H1 (cell line): ENCODE data around the gene SLC35F1. TPM values are rescaled to one million over a fixed set of nuclear protein-coding genes. Genes with fewer than 3 reads are reported as not detected.

Experiments used
- CTCF ChIA-PET: fragments of 300-600 bp; sonication (Branson Sonifier 250); formaldehyde crosslinking; loops from one replicate; lab custom pipeline; 2021; ENCODE audit not compliant: partially characterized antibody; lab: Charles Lee
- POLR2A ChIA-PET: fragments of 300-600 bp; sonication (Branson Sonifier 250); formaldehyde crosslinking; loops from one replicate; lab custom pipeline; 2021; ENCODE audit warnings: inconsistent platforms; ENCODE audit not compliant: partially characterized antibody; lab: Charles Lee
- DNase-seq, 2 experiments: peaks; one replicate each; pipeline versions ENCODE4 v3.0.0 to v3.0.0-alpha.2; 2010 to 2022; ENCODE audit warnings: low spot score in 2 of 2, low read depth in 1 of 2, mixed read lengths in 1 of 2
- FAIRE-seq: peaks from 2 replicates; lab custom pipeline; 2011; peaks lifted over from hg19 to GRCh38; lab: Jason Lieb, UNC
- H2AFZ ChIP-seq: 2 replicates; pipeline ENCODE4 v1.8.1; 2012; ENCODE audit warnings: low read length, inconsistent platforms
- H2AK5ac ChIP-seq: 2 replicates; pipeline ENCODE4 v1.6.1; 2013; ENCODE audit warnings: low read depth, low read length
- H2BK120ac ChIP-seq: replicated peaks from 2 replicates; pipeline ENCODE3; 2013; ENCODE audit warnings: low read depth, low read length, inconsistent platforms
- H2BK12ac ChIP-seq: 2 replicates; pipeline ENCODE4 v1.6.1; 2013; ENCODE audit warnings: low read depth, low read length
- H2BK15ac ChIP-seq: 2 replicates; pipeline ENCODE4 v1.6.1; 2013; ENCODE audit warnings: low read length
- H2BK20ac ChIP-seq: 2 replicates; pipeline ENCODE4 v1.6.1; 2013; ENCODE audit warnings: low read length
- H2BK5ac ChIP-seq: 2 replicates; pipeline ENCODE4 v1.6.1; 2013; ENCODE audit warnings: low read depth, low read length
- H3K14ac ChIP-seq: 2 replicates; pipeline ENCODE4 v1.6.1; 2013; ENCODE audit warnings: inconsistent platforms; ENCODE audit not compliant: insufficient read length
- H3K18ac ChIP-seq: 2 replicates; pipeline ENCODE4 v1.6.1; 2013; ENCODE audit warnings: low read length; ENCODE audit errors: extremely low read depth
- H3K23ac ChIP-seq: 2 replicates; pipeline ENCODE4 v1.6.1; 2013; ENCODE audit warnings: inconsistent platforms; ENCODE audit not compliant: insufficient read length
- H3K23me2 ChIP-seq: 2 replicates; pipeline ENCODE4 v1.6.1; 2013; ENCODE audit warnings: low read depth, low read length
- H3K27ac ChIP-seq: 2 replicates; pipeline ENCODE4 v1.6.1; 2011; ENCODE audit warnings: low read depth, low read length, inconsistent platforms
- H3K27me3 ChIP-seq, 4 experiments: replicated peaks in 1 of 4; 1 replicate in 1 of 4; 2 replicates in 3 of 4; pipeline versions ENCODE4 v1.6.1 to v1.8.1; 2011 to 2013; ENCODE audit warnings: low read length in 3 of 4, mild to moderate bottlenecking in 3 of 4, inconsistent platforms in 2 of 4, mixed read lengths in 2 of 4, moderate library complexity in 1 of 4; ENCODE audit not compliant: control insufficient read depth in 3 of 4, insufficient read depth in 3 of 4; ENCODE audit errors: extremely low read depth in 1 of 4
- H3K36me3 ChIP-seq, 4 experiments: 2 replicates each; pipeline versions ENCODE4 v1.6.1 to v1.8.1; 2011 to 2013; ENCODE audit warnings: mild to moderate bottlenecking in 4 of 4, low read length in 3 of 4, moderate library complexity in 2 of 4, control low read depth in 1 of 4, inconsistent platforms in 1 of 4; ENCODE audit not compliant: insufficient read depth in 4 of 4, control insufficient read depth in 2 of 4
- H3K4ac ChIP-seq: replicated peaks from 2 replicates; pipeline ENCODE3; 2013; ENCODE audit warnings: low read length, low read depth, mixed read lengths, inconsistent platforms; ENCODE audit not compliant: insufficient read length
- H3K4me1 ChIP-seq, 4 experiments: replicated peaks in 1 of 4; 1 replicate in 1 of 4; 2 replicates in 3 of 4; pipeline versions ENCODE4 v1.6.1 to v1.8.1; 2011 to 2013; ENCODE audit warnings: low read length in 3 of 4, inconsistent platforms in 2 of 4, mixed read lengths in 1 of 4; ENCODE audit not compliant: insufficient read depth in 4 of 4, control insufficient read depth in 3 of 4
- H3K4me2 ChIP-seq, 2 experiments: 2 replicates each; pipeline versions ENCODE4 v1.6.1 to v1.8.1; 2011 to 2013; ENCODE audit warnings: low read depth in 2 of 2, low read length in 2 of 2, control low read depth in 1 of 2, inconsistent platforms in 1 of 2, mild to moderate bottlenecking in 1 of 2; ENCODE audit not compliant: insufficient read depth in 1 of 2
- H3K4me3 ChIP-seq, 4 experiments: fragments of 200-600, 300-600 bp in 1 of 4; sonication (generic), shearing (Covaris generic), sonication (Bioruptor Twin) in 1 of 4; 2 replicates each; pipeline versions ENCODE4 v1.5.1 to v1.8.1; 2011 to 2016; ENCODE audit warnings: low read length in 4 of 4, low read depth in 3 of 4, control low read depth in 2 of 4, inconsistent platforms in 2 of 4, mild to moderate bottlenecking in 2 of 4, mixed read lengths in 1 of 4, moderate library complexity in 1 of 4; ENCODE audit not compliant: insufficient read depth in 2 of 4; ENCODE audit errors: extremely low read depth in 1 of 4
- H3K56ac ChIP-seq: replicated peaks from 2 replicates; pipeline ENCODE3; 2013; ENCODE audit warnings: low read depth, mild to moderate bottlenecking, mixed read lengths, low read length, inconsistent platforms; ENCODE audit not compliant: insufficient read length
- H3K79me1 ChIP-seq: 2 replicates; pipeline ENCODE4 v1.6.1; 2013; ENCODE audit warnings: low read depth, low read length, control low read depth
- H3K79me2 ChIP-seq, 2 experiments: 2 replicates each; pipeline versions ENCODE4 v1.6.1 to v1.8.1; 2012 to 2013; ENCODE audit warnings: low read length in 2 of 2, mild to moderate bottlenecking in 2 of 2, inconsistent platforms in 1 of 2; ENCODE audit not compliant: insufficient read depth in 2 of 2, control insufficient read depth in 1 of 2
- H3K9ac ChIP-seq, 4 experiments: replicated peaks in 1 of 4; 1 replicate in 1 of 4; 2 replicates in 3 of 4; pipeline versions ENCODE4 v1.6.1 to v1.8.1; 2011 to 2013; ENCODE audit warnings: low read depth in 3 of 4, low read length in 3 of 4, control low read depth in 2 of 4, mild to moderate bottlenecking in 2 of 4, moderate library complexity in 2 of 4, inconsistent platforms in 1 of 4; ENCODE audit errors: extremely low read depth in 1 of 4
- H3K9me3 ChIP-seq, 2 experiments: 2 replicates each; pipeline versions ENCODE4 v1.6.1 to v1.8.1; 2012 to 2013; ENCODE audit warnings: mild to moderate bottlenecking in 2 of 2, moderate library complexity in 2 of 2, control low read depth in 1 of 2, inconsistent platforms in 1 of 2, low read depth in 1 of 2, low read length in 1 of 2, mixed read lengths in 1 of 2; ENCODE audit not compliant: insufficient read depth in 2 of 2
- H4K20me1 ChIP-seq, 2 experiments: replicated peaks in 1 of 2; 2 replicates each; pipeline versions ENCODE3 to v1.8.1; 2011 to 2013; ENCODE audit warnings: inconsistent platforms in 2 of 2, low read length in 2 of 2, mild to moderate bottlenecking in 1 of 2; ENCODE audit not compliant: insufficient read depth in 2 of 2, control insufficient read depth in 1 of 2
- H4K5ac ChIP-seq: 2 replicates; pipeline ENCODE4 v1.6.1; 2013; ENCODE audit warnings: low read length, low read depth, mixed read lengths, inconsistent platforms; ENCODE audit not compliant: insufficient read length
- H4K8ac ChIP-seq: 2 replicates; pipeline ENCODE4 v1.8.0; 2013; ENCODE audit warnings: mild to moderate bottlenecking, moderate library complexity, low read length, inconsistent platforms; ENCODE audit not compliant: insufficient read depth; ENCODE audit errors: extremely low read depth
- H4K91ac ChIP-seq: replicated peaks from 2 replicates; pipeline ENCODE3; 2013; ENCODE audit warnings: low read length, mixed read lengths, inconsistent platforms; ENCODE audit not compliant: insufficient read length
- CTBP2 ChIP-seq: IDR thresholded peaks from 2 replicates; pipeline ENCODE4 v1.7.0; 2011; ENCODE audit warnings: borderline replicate concordance, mild to moderate bottlenecking, moderate library complexity, mixed read lengths, low read length; ENCODE audit not compliant: insufficient read depth, insufficient read length
- EZH2 ChIP-seq: fragments of 200-600 bp; sonication (generic); IDR thresholded peaks from 2 replicates; pipeline ENCODE4 v1.7.1; 2012; ENCODE audit warnings: low read depth, mild to moderate bottlenecking, moderate library complexity, low read length, inconsistent platforms; ENCODE audit not compliant: severe bottlenecking
- RBBP5 ChIP-seq: IDR thresholded peaks from 2 replicates; pipeline ENCODE4 v1.7.1; 2012; ENCODE audit warnings: low read depth, mild to moderate bottlenecking, inconsistent platforms, low read length, moderate library complexity, borderline replicate concordance
- WGBS, 2 experiments: shearing (Covaris generic) in 1 of 2; methylation state at CpG; one replicate each; pipeline versions ENCODE4 v1.1.6 to v1.1.7; 2013 to 2015; ENCODE audit warnings: low lambda C conversion rate in 2 of 2, mixed read lengths in 2 of 2, inconsistent platforms in 1 of 2, low coverage in 1 of 2, missing lambda C conversion rate in 1 of 2; ENCODE audit not compliant: insufficient replicate concordance in 2 of 2, insufficient coverage in 1 of 2, insufficient read length in 1 of 2; ENCODE audit errors: extremely low coverage in 1 of 2, missing lambda C conversion rate in 1 of 2; 5-methylcytosine and 5-hydroxymethylcytosine counted together
- polyA plus RNA-seq, 7 experiments: library from polyadenylated mRNA; depleted of rRNA in 3 of 7; stranded (reverse) in 5 of 7; unstranded in 2 of 7; fragments of >200 nt in 5 of 7; fragments of 200-250 nt in 2 of 7; gene quantifications; 1 replicate in 5 of 7; 2 replicates in 1 of 7; 4 replicates in 1 of 7; pipeline versions ENCODE4 v1.2.1 to v1.2.3, GENCODE V29; 2011 to 2013; ENCODE audit warnings: missing spikeins in 2 of 7, mixed read lengths in 2 of 7
- total RNA-seq: library from RNA; stranded (reverse); fragmentation: NEBNext Ultra II Directional; extraction: Animal tissue kit (Norgen Biotek cat#: 25700); gene quantifications from 2 replicates; pipeline ENCODE4 v1.2.1, GENCODE V29; 2021
- TF ChIP-seq, protein P1 (sequence below), 3 experiments: IDR thresholded peaks; 1 replicate in 2 of 3; 2 replicates in 1 of 3; pipeline versions ENCODE4 v1.5.1 to v1.6.1; 2011; ENCODE audit warnings: low read length in 3 of 3, mild to moderate bottlenecking in 3 of 3, inconsistent platforms in 2 of 3, low read depth in 1 of 3, moderate library complexity in 1 of 3; ENCODE audit not compliant: insufficient read depth in 1 of 3; ENCODE audit errors: control extremely low read depth in 1 of 3
- TF ChIP-seq, protein P2 (sequence below): IDR thresholded peaks from 2 replicates; pipeline ENCODE4 v1.6.1; 2012; ENCODE audit warnings: low read length, inconsistent platforms

The SLC35F1 gene
- total and polyA plus RNA-seq, 2 of the 8 experiments (the other 6 are each of a cell fraction or from before 2014, with no cell fraction given) = 7.0 to 10.0 TPM

DNA sequence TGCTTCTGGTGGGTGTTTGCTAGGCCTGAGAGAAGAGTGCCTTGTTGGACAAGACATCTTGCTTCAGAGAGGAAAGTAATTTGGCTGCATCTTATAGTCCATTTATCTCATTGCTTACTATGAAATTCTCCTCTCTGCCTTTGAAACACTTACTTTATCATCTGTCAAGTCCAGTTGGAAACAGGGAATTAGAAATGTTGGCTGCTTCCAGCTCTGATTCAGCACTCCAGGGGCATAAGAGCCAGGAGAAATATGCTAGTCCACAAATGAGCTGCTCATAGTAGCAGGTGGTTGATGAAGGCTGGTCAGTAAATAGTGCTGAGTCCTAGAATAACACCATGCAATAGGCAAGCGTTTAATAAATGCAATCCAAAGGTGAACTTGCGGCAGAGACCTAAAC lies 227.1 kb downstream of the SLC35F1 start:
- Histone ChIP-seq H3K56ac (no peak overlapping the region), H3K18ac (no peak overlapping the region), H2BK5ac (no peak overlapping the region), H3K79me1 (no peaks in the 10 kb centered on the region), H3K4me1 (0 out of 7 replicates have a peak, but pooled peaks cover 0 to 2% (median 0%) of the 10 kb centered on the region in 4 experiments), H3K27ac (no peak overlapping the region), H3K4me3 (no peak overlapping the region), H3K14ac (no peak overlapping the region), H3K9me3 (no peaks in the 10 kb centered on the region), H4K8ac (no peak overlapping the region), H4K5ac (no peak overlapping the region), H4K20me1 (no peaks in the 10 kb centered on the region), H3K4ac (no peak overlapping the region), H3K4me2 (no peak overlapping the region), H2BK20ac (no peak overlapping the region), H3K9ac (no peak overlapping the region), H3K79me2 (no peaks in the 10 kb centered on the region), H2AK5ac (no peak overlapping the region), H2AFZ (no peak overlapping the region), H3K36me3 (no peaks in the 10 kb centered on the region), H4K91ac (no peak overlapping the region), H3K27me3 (no peaks in the 10 kb centered on the region), H3K23ac (no peak overlapping the region), H2BK12ac (no peak overlapping the region), H3K23me2 (no peaks in the 10 kb centered on the region), H2BK15ac (no peak overlapping the region), H2BK120ac (no peak overlapping the region)
- DNase-seq = no peak
- no peak for FAIRE-seq
- 95% methylated on average over 2 of the region's 2 CpGs; no CpG with 5 or more reads in 1 of the 2 experiments for WGBS, 2 experiments
- ChIA-PET CTCF (no interaction called here), POLR2A (no interaction called here)
- TF ChIP-seq, protein P1, sequence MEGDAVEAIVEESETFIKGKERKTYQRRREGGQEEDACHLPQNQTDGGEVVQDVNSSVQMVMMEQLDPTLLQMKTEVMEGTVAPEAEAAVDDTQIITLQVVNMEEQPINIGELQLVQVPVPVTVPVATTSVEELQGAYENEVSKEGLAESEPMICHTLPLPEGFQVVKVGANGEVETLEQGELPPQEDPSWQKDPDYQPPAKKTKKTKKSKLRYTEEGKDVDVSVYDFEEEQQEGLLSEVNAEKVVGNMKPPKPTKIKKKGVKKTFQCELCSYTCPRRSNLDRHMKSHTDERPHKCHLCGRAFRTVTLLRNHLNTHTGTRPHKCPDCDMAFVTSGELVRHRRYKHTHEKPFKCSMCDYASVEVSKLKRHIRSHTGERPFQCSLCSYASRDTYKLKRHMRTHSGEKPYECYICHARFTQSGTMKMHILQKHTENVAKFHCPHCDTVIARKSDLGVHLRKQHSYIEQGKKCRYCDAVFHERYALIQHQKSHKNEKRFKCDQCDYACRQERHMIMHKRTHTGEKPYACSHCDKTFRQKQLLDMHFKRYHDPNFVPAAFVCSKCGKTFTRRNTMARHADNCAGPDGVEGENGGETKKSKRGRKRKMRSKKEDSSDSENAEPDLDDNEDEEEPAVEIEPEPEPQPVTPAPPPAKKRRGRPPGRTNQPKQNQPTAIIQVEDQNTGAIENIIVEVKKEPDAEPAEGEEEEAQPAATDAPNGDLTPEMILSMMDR (IDR thresholded peaks at IDR 0.05; ENCODE audit: control extremely low read depth in 1 of 3, insufficient read depth in 1 of 3, low read depth in 1 of 3, low read length in 3 of 3) = no peak
- TF ChIP-seq EZH2 (no peak), RBBP5 (no peak), CTBP2 (no peak)
- TF ChIP-seq, protein P2, sequence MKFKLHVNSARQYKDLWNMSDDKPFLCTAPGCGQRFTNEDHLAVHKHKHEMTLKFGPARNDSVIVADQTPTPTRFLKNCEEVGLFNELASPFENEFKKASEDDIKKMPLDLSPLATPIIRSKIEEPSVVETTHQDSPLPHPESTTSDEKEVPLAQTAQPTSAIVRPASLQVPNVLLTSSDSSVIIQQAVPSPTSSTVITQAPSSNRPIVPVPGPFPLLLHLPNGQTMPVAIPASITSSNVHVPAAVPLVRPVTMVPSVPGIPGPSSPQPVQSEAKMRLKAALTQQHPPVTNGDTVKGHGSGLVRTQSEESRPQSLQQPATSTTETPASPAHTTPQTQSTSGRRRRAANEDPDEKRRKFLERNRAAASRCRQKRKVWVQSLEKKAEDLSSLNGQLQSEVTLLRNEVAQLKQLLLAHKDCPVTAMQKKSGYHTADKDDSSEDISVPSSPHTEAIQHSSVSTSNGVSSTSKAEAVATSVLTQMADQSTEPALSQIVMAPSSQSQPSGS = no peak
